ENCODE results near the gene DNAJC5.

The DNAJC5 gene

DNA sequence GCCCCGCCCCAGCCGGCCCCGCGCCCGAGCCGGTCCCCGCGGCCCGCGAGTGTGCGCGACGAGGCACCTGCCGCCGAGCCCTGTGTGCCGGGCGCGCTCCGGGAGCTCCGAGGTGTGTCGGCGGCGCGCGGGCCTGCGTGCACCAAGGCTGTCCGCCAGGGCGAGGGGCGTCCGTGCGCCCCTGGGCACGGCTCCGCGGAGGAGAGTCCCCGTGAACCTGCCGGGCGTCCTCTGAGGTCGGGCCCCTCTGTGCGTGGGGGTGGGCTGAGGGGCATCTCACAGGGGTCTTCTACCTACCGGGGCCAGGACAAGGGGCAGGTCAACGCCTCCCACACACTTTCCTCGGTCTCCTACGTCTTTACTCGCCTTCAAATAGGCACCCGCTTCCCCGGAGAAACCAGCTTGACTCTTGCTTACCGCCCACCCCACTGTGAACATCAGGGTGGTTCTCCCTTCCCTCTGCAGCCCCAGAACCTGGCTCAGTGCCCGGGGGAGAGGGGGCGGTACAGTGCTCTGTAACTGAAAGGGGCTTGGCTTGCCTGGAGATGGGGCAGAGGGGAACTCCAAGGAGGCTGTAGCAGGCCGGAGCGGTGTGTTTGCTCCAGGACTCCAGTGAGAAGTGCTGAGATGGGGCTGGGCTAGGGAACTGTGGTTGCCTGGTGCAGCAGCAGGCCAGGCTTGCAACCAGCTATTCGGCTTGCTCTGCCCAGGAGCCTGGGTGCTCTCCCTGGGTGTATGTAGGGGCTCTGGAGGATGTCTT, 84.8 kb downstream of the DNAJC5 start, which contains the start of gene SAMD10:
Gene SAMD10 (minus strand): TSS at position 86 of the 760 bp plus-strand sequence. CDS start 175 bp downstream, outside the sequence.
- DNase-seq, result peak; percentile 66

DNA sequence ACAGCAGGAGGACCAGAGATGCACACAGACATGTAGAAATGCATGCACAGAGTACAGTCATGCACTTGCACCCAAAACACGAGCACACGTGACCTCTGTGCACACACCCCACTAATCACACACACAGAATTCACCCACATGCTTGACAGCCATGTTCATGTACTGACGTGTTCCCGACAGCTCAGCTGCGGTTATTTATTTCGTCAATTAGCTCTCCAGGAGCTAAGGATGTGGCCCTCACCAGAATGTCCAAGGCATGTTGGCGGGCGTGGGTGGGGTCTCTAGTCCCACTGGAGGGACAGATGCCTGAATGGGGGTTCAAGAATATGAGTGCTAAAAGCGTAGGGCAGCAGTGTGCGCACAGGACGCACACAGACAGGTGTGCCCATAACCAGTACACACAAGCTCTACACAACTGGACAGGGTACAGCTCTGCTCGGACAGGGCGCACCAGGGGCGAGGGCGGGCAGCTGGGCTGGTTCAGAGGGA, 85.4 kb downstream of the DNAJC5 start:
- peak; percentile 31 for DNase-seq

DNA sequence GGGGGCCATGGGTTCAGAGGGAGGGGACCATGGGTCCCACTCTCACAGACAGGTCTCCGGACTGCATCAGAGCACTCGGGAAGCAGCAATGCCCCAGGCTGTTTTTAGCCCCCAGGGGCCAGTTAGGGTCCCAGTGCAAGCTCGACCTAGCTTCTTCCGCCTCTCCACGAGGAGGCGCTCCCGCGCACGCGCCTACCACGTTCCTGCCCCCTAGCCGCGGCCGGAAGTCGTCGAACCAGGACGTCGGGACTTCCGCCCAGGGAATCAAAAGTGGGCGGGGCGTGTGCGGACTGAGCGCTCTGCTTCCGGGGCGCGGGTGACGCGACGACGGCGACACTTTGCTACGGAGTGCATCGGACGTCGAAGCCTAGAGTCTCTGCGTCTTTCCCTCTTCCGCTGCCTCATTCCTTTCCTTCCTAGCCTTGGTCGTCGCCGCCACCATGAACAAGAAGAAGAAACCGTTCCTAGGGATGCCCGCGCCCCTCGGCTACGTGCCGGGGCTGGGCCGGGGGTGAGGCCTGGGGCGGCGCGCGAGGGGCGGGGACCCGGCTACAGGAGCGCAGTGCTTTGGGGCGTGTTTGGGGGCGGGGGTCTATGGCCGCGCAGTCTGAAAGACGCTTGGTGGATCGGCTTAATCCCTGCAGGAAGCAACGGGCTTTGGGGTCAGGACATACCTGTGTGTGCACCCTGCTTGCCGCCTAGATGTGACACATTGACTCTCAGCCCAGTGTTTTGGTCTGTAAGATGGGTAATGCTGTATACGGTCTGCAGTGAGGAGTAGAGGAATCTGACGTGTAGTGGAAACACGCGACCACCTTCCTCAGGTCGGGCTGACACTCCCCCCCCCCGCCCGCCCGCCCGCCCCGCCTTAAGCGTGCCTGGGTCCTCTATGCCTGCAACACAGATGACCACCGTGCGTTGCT, 86.1 kb downstream of the DNAJC5 start, which contains the start of gene PRPF6:
Gene PRPF6 (plus strand): TSS at position 327 of the 923 bp plus-strand sequence. CDS start 114 bp downstream, at position 441.
- peak; percentile 85 for DNase-seq

DNA sequence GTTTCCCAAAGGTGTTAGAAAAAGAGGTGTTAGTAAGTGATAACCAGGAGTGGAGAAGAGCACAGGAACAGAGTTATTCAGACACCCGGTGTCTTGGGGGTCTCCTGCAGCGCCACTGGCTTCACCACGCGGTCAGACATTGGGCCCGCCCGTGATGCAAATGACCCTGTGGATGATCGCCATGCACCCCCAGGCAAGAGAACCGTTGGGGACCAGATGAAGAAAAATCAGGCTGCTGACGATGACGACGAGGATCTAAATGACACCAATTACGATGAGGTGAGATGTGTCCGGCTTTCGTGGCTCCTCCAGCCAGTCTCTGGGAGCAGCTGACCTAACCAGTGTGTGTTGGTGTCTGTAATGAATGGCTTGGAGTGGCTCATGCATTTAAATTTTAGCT, 88.0 kb downstream of the DNAJC5 start:
- DNase-seq, result no peak

Measured in right kidney (tissue), 1 donor.